GM04504 (cell line): Measurements from ENCODE around the gene PBOV1.

Experiments used
- DNase-seq: peaks from one replicate; pipeline ENCODE4 v3.0.0-alpha.2; 2012; ENCODE audit warnings: low read depth

Gene PBOV1

DNA sequence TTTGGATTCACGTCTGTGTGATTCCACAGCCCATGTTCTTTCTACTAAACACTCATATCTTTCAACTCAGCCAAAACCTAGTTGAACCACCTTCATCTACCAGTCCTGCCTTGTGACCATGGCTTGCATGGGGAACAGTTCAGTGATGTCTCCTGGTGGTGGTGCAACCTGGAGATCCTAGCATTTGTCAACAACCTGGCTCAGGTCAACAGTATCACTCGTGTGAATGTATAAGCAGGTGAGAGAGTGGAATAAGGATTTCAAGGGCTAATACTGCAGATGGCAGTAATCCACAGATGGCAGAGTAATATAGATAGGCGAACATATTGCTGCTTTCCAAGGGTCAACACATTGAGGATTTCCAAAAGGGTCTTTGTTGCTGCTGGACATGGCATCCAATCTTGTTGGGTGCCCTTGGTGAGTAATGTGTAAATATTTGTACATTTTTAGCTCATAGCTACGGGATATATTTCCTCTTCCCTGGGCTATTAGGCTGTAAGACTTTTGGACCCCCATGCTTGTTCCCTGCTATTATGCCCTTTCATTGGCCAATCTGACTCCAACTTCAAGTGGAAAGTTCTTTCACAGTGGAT is 13.4 kb downstream of the PBOV1 start:
- DNase-seq = no peak

DNA sequence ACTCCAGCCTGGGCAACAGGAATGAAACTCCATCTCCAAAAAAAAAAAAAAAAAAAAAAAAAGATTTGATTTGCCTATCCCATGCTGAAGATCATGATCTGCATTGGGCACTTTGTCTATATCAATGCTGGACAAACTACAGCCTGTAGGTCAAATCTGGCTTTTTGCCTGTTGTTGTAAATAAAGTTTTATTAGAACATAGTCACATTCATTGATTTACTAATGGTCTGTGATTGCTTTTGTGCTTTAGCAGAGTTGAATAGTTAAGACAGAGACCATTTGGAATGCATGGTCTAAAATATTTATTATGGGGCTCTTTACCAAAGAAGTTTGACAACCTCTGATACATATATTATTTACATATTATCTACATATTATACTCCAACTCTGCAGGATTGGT is 14.0 kb downstream of the PBOV1 start:
- DNase-seq = no peak

DNA sequence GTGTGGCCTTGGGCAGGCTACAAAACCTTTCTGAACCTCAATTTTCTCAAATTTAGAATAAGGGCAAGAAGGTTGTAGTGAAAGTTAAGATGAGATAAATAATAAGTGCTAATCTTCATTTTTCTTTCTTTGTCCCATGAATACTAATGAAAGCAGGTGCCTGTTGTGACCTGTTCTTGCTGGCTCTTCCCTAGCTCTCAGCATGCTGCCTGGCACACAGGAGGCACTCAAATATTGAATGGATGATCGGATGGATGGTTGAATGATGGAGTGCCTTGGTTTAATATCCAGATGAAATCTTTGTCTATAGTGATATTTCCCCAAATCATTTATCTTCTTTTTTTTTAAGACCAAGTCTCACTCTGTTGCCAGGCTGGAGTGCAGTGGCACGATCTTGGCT is 15.0 kb downstream of the PBOV1 start:
- no peak for DNase-seq

DNA sequence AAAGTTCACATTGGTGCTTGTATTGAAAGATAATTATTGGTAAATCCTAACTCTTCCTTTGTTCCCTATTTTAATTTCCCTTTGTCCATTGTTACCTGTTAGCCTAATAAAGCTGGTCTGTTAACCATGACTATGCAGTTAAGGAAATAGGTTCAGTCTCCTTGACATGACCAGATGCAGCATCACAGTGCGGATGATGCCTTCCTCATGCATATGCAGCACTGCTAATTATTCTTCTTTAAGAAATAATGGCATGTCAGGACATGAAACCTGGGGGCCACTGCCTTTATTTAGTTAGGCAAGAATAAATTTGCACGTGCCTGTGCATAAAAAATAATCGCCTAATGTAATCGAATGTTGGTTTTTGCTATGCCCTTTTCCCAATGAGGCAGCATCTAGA is 16.5 kb downstream of the PBOV1 start:
- DNase-seq = no peak

DNA sequence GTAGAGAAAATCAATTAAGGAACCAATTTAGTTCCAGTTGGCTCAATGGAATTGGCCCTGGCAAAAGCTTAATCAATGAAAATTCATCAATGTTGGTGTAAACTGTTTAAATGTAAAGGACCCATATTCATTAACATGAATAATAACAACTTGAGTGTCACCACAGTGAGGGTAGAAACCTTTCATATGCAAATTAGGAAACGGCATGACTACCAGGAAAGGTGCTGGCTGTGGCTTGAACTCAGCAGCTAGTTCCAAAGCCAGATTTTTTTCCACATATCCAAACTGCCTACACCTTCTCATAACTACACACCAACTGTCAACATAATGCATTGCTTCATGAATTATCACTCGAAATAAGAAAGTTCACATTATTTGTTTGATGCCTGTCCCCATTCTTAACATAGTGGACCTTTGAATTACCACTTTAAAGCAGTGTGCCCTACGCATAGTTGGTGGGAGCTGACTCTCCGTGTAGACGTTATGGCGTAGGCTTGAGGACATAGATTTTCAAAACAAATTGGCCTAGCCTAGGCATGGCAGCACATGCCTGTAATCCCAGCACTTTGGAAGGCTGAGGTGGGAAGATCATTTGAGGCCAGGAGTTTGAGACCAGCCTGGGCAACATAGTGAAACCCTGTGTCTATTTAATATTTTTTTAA is 19.7 kb downstream of the PBOV1 start:
- DNase-seq = no peak

DNA sequence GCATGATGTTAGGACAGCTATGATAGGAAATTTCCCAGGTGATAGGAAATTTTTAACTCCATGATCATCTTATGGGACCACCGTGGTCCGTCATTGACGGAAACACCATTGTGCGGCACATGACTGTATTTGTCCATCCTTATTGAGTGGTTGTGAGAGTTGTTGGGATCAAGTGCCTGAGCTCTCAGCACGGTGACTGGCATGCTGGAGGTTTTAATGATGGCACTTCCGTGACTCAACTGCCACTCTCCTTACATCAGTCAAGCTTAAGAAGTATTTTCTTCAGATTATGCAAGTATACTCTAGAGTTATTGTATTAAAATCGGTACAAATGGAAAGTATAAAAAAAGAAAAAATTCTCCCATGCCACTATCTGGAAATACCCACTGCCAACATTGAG is 20.7 kb downstream of the PBOV1 start:
- no peak for DNase-seq

DNA sequence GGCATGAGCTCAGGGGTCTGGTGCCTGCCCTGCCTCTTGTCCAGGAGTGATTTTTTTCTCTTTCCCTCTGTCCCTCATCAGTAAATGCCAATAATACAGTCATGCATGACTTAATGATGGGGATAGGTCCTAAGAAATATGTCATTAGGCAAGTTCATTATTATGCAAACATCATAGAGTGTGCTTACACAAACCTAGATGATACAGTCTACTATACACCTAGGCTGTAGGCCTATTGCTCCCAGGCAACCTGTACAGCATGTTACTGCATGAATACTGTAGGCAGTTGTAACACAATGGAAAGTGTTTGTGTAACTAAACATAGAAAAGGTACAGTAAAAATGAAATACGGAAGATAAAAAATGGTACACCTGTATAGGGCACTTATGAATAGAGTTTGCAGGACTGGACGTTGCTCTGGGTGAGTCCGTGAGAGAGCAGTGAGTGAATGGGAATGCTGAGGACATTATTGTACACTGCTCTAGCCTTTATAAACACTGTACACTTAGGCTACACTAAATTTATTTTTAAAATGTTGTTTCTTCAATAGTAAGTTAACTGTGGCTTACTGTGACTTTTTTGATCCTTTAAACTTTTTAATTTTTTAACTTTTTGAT is 22.1 kb downstream of the PBOV1 start:
- DNase-seq = no peak

DNA sequence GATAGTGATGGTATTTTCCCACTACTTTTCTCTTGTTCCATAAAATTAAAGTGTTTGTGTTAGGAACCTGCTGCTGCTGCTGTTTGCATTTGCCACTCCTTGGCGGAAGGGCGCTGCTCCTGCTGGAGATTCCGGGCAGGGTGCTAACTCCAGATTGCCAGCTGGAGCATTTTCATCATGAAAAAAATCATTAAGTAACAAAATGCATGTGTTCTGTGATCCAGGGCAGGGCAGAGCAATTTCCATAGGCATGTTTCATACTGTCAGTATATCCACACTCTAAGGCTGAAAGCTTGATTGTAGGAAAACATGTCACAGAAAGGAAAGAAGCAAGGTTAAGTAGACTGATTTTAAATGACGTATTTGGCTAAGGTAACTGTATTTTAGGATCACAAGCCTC is 24.0 kb downstream of the PBOV1 start:
- no peak for DNase-seq

DNA sequence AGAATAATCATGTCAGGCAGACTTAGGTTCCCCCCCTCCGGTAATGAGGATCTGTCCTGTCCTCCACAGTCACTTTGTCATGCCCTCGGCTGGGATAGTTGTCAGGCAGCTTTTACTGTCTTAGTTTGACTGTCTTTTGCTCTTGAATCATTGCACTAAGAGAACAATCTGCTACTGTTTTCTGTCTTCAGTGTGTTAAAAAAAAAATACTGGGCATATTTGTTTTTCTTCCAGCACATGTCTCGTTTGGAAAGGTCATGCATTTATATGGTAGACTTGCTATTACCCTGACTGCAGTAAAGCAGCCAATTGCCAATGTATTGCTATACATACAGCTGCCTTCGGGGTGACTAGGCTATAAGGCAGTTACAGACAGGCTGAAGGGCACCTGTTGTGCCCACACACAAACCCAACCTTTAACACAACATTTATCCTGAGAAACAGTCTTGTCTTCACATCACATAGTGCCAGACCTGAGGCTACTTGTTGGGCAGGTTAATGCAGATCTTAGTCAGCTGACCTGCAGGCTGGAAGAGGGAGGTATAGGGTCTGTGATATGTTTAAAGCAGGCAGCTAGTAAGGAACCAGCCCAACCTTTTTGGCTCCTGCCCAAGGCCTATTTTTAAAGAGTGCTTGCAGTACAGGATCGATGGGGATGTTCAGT is 29.9 kb downstream of the PBOV1 start:
- no peak for DNase-seq

DNA sequence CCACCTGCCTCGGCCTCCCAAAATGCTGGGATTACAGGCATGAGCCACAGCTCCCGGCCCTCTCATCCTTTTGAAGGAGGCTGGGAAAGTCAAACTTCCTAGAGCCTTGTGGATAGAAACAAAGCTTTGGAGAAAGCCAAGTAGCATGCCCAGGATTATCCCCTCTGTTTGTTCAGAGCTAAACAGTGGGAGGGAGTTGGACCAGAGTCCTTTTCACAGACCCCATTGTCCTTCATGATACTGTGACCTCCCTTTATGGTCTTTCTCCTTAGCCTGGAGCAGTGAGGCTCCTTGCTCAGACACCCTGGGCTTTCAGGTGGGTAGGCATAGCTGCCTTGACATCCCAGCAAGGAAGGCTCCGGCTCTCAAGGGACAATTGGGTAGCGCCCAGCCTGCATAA is 31.1 kb downstream of the PBOV1 start:
- no peak for DNase-seq

DNA sequence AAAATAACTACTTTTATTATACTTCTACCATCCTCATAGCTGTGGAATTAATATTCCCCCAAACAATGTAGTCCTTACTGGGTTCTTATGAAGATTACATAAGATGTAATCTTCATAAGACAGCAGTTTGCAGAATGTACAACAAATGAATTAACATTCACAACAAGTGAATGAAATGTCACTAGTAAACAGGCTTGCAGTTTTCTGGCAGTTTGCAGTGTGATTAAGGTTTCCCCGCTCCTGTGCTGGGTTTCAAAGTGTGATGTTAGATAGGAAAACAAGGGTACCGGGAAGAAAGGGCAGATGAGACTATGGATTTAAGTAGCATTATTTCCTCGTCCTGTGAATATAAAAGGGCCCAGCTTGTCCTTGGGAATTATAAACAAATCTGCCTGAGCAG is 34.1 kb downstream of the PBOV1 start:
- no peak for DNase-seq

DNA sequence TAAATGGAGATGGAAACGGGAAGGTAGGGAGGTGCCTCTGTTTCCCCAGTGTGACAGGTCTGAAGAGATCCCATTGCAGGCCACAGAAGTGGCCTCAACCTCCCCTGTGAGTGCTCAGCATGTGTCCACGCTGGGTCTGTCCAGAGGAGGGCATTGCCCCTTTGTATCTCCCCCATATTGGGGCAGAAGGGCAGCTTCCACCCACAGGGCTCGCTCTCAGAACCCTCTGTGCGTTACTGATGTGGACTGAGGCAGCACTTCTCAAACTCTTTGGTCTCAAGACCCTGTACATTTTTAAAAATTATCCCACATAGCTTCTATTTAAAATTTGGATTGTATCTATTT is 34.5 kb downstream of the PBOV1 start:
- no peak for DNase-seq

DNA sequence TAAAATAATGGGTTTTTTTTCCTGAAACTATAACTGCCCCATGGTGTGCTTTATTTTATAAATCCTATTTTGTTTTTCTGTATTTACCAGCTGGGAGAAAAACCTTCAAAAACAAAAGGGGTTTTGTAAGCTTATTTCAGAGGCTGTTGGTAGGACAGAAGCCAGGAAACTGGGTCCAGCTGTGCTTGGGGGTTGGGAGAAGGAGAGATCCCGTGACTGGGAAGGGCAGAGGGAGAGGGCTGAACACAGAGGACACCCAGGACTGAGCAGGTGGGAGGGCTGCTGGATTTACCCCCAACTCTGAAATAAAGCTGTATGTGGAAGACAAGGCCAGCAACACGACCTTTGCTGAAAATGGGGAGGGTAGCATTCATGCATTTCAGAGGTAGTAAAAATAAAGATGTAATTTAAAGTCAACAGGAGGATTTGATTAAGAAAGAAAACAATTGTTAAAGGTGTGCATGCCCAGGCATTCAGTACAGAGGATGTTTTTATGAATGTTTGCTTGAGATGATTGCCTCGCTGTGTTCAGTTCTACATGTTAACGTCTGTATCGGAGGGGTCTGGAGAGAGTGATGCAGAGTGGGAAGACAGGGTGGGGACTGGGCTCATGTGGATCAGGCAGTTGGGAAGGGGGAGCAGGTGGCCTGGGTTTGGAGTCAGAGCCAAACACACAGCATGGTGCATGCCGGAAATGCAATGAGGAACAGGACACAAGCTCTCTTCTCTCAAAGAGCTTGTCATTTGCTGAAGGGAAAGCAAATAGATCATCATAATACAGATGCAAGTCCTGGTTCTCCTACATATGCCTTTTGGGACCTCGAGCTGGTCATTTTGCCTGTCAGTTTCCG is 35.1 kb downstream of the PBOV1 start:
- DNase-seq = no peak

DNA sequence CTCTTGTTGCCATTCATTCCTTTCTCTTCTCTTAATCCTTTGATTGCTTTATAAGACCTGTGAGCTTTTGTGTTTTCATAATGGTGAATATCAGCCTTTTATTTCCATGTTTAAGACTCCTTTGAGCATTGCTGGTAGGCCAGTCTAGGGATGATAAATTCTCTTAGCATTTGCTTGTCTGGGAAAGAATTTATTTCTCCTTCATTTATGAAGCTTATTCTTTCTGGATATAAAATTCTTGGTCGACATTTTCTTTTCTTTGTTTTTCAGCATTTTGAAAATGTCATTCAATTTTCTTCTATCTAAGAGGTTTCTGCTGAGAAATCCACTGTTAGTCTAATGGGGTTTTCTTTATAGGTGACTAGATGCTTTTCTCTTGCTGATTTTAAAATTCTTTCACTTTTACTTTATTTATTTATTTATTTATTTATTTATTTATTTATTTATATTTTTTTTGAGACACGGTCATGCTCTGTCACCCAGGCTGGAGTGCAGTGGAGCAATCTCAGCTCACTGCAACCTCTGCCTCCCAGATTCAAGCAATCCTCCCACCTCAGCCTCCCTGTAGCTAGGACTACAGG is 41.5 kb downstream of the PBOV1 start:
- DNase-seq = no peak

DNA sequence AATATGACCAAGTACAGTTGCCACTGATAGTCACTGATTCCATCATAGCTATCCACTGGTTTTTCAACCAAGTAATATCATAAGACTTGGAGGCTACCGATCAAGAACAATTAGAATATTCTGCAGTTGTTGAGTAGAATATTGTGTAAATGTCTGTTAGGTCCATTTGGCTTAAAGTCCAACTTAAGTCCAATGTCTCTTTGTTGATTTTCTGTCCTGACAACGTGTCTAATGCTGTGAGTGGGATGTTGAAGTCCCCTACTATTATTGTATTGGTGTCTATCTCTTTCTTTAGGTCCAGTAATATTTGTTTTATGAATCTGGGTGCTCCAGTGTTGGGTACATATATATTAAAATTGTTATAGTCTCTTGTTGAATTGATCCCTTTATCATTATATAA is 42.7 kb downstream of the PBOV1 start:
- no peak for DNase-seq
